HG03025 (cell line): Measurements from ENCODE around the gene CAPN2.

ENCODE experiments used
- ATAC-seq: cut with Tn5 transposase; IDR thresholded peaks from one replicate; pipeline ENCODE4 v1.9.1; 2021; ENCODE audit warnings: mild to moderate bottlenecking, moderate library complexity; ENCODE audit not compliant: unreplicated experiment, low FRiP score

CAPN2 gene

DNA sequence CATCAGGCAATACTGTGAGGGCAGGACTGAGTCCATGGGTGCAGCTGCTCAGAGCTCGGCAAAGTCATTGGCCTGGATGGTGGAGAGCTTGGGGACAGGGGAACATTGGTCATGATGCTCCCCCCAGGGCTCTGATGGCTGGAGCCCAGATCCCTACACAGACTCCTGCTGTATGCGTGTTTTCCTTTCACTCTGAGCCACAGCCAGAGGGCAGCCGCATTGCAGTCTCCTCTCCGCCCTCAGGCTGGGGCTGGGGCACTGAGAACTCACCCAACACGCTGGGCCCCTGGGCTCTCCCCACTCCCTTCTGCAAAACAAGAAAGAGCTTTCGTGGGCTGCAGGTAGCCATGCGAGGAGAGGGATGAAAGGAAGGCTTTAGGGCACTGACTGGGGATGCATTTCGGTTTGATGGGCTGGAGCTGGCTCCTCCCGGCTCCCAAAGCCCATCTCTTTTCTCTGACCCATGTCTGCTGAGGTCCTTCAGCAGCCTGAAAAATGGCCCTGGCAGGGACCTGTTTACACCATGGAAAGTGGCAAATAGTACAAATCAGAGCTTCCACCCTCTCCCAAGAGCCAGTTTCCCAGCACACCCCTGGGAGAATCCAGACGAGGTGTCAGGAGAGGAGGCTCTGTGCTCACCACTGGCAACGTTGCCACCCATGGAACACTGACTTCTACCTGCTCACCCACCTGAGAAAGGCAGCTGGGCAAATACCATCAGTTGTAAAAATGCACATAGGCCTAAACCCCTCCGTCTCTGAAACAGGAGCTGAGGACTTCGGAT is 43.8 kb downstream of the CAPN2 start:
- no peak for ATAC-seq

- no peak for ATAC-seq
Measured at GRCh38 chr1:223756806-223757700, 44.7 kb downstream of the CAPN2 start.

DNA sequence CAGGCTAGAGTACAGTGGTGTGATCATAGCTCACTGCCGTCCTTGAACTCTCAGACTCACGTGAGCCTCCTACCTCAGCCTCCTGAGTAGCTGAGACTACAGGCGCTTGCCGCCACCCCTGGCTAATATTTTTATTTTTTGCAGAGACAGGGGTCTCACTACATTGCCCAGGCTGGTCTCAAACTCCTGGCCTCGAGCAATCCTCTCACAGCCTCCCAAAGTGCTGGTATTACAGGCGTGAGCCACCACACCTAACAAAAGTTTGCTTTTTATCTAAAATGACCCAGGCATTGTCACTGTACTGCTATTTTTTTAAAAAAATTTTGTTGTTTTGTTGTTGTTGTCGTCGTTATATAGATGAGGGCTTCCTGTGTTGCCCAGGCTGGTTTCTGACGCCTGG is 46.4 kb downstream of the CAPN2 start:
- ATAC-seq = no peak

DNA sequence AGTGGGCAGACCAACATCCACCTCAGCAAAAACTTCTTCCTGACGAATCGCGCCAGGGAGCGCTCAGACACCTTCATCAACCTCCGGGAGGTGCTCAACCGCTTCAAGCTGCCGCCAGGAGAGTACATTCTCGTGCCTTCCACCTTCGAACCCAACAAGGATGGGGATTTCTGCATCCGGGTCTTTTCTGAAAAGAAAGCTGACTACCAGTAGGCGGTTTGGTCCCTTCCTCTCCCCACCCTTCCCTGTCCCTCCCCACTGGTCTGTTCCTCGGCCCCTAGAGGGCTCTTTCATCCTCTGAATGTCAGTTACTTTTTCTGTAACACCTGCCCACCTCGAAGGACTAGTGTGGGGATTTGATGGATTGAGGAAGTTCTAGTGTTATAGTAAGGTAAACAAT is 46.9 kb downstream of the CAPN2 start:
- ATAC-seq = no peak

- ATAC-seq = no peak
Measured at GRCh38 chr1:223760833-223761232, 48.5 kb downstream of the CAPN2 start.

- no peak for ATAC-seq
Measured at GRCh38 chr1:223761411-223761810, 49.1 kb downstream of the CAPN2 start.

GRCh38 chr1:223763251-223763650 is 50.9 kb downstream of the CAPN2 start:
- ATAC-seq = no peak

GRCh38 chr1:223763881-223764280 is 51.5 kb downstream of the CAPN2 start:
- no peak for ATAC-seq

DNA sequence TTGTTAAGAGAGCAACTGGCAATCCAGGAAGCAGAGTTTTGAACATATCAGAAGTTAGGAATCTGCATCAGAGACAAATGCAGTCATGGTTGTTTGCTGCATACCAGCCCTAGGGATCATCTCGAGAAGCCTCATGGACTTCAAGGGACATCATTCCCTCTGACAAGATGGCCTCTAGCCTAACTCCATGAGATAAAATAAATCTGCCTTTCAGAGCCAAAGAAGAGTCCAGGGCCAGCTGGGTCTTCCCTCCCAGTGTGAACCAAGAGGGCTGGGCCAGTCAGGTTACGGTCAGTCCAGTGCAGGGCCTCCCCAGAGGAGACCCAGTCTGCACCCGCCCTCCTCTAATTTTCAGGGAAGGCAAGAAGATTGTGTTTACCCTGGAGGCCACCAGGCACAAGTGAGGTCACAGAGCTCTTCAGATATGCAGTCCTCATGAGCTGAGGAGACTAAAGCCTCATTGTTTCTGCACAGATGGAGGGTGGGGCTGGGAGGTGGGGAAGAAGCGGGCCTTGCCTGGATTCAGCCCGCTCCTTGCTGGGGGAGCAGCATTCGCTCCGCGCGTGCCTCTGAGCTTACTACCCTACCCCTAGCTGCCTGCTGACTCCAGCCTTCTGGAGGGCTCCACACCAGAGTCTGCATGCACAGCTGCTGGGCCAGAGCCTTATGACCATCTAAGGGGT is 52.8 kb downstream of the CAPN2 start:
- ATAC-seq = no peak

- ATAC-seq = no peak
Measured at GRCh38 chr1:223765719-223766340, 53.5 kb downstream of the CAPN2 start.

GRCh38 chr1:223770621-223771315 is 58.4 kb downstream of the CAPN2 start:
- ATAC-seq = no peak

- no peak for ATAC-seq
Measured at GRCh38 chr1:223771469-223771813, 59.1 kb downstream of the CAPN2 start.

DNA sequence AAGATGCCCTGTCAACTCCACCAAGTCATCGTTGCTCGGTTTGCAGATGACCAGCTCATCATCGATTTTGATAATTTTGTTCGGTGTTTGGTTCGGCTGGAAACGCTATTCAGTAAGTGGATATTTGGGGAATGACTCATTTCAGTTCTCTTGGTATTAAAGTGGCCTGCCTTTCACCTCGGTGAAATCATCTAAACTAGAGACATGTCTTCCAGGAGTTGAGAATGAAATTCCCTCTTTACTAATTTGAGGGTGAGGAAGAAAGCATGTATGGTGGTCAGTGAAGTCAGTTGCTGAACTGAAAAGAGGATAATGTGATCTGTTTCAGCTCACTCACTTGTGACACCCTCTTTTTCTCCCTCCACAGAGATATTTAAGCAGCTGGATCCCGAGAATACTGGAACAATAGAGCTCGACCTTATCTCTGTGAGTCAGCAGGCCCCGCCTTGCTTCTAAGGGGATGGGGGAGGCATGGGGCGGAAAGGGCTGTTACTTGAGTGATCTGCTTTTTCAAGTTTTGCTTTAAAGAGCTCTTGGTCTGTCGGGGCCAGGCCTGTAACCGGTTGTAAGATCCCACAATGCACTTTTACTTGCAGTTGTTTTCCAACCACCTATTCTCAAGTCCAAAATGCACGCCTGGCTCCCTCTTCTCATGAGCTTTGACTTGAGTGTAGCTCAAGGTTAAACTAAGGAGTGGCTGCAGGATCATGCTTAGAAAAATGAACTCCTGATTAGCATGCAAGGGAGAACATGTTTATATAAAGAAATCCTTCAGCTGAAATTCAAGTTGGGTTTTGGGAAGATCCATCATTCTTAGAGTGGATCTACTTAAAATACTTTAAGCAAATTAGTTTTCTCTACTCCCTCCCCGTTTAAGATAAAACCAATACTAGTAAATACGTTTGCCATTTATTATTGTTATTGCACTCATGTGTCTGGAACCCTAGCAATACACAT is 59.8 kb downstream of the CAPN2 start:
- no peak for ATAC-seq

GRCh38 chr1:223772771-223773160 is 60.4 kb downstream of the CAPN2 start:
- no peak for ATAC-seq

DNA sequence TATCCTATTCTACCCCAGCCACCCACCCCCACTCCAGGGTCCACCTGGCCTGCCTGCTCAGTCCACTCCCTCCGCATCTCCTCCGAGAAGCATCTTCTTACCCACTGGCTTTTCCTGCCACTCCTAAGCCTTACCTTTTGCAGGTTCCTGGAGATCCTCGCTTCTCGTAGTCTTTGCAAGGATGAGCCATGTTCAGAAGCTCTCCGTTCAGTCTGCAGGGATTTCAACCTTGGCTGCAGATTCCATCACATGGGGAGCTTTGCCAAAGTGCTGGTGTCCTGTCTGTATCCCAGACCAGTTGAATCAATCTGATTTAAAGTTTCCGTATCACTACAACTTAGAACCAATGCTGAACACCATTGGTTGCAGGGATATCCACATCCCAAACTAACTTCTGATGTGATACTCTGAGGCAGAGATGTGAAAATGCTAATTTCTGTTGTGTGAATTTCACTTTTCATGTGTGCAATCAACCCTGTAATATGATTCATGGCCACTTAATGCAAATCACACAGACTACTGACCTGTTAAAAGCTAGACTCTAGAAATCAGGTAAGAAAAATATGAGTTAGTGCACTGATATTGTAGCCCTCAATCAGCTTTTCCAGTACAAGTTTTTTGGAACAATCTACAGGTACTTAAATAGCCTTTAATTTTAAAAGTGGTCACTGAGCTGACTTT is 61.9 kb downstream of the CAPN2 start:
- no peak for ATAC-seq

DNA sequence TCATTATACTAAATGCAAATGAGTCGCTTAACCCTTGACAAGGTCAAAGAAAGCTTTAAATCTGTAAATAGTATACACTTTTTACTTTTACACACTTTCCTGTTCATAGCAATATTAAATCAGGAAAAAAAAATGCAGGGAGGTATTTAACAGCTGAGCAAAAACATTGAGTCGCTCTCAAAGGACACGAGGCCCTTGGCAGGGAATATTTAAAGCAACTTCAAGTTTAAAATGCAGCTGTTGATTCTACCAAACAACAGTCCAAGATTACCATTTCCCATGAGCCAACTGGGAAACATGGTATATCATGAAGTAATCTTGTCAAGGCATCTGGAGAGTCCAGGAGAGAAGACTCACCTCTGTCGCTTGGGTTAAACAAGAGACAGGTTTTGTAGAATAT is 62.7 kb downstream of the CAPN2 start:
- ATAC-seq = no peak

- no peak for ATAC-seq
Measured at GRCh38 chr1:223775711-223776074, 63.4 kb downstream of the CAPN2 start.

DNA sequence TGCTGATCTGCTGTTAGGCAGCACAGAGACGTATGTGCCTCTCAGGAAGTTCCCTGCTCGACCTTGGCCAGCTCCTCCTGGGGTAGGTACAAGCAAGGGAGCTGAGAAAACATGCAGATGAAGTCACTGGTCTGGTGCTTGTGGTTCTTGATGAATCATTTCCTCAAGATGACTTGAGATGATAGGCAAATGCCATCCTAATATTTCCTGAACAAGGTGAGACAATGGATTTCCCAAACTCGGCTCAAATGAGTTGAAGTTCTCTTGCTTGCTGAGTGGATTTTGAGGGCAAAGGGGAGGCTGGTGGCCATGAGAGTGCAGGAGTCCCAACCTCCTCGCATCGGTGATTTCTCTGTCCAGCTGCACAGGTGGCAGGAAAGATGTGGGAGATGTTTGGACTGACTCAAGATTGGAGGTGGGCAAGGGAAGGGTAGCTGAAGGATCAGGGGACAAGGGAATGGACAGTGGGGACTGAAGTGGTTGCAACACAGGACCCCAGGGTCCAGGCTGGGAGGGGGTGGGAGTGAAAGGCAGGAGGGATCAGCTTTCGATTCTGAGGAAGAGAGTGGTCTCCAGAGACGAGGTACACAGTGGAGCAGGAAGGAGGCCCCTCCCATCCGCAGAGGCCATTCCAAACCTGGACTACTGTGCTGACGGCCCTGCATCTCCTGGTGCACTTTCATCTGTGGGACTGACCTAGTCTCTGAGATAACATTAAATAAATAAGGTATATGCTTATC is 63.9 kb downstream of the CAPN2 start:
- no peak for ATAC-seq
